Activated T-cell treated with anti-CD3 and anti-CD28 coated beads, Interleukin-2, amount 50 U/mL, for 72 hours (primary cell): ENCODE results near the gene UGT2A2. TPM values are rescaled to one million over a fixed set of nuclear protein-coding genes. Genes with fewer than 3 reads are reported as not detected.
"Not testable (repeated sequence)": the region's sequence is repeated elsewhere in the genome, so short reads cannot be mapped to it uniquely, and the experiment has no call there.

Experiments used
- ATAC-seq, 2 donors: fragments of 150-1000 bp; cut with Tn5 transposase; replicated peaks in 1 of 2; 2 replicates each; pipeline ENCODE4 v1.10.0; 2021; ENCODE audit warnings: moderate library complexity in 2 of 2, mild to moderate bottlenecking in 1 of 2
- DNase-seq, 2 donors: peaks; one replicate each; pipeline ENCODE4 v3.0.0; 2021 to 2022; ENCODE audit warnings: mixed read lengths in 1 of 2
- H3K27ac Mint-ChIP-seq: one replicate; pipeline ENCODE4 v1.8.0; 2022; ENCODE audit warnings: mild to moderate bottlenecking, moderate library complexity, mixed read lengths
- H3K27me3 Mint-ChIP-seq: one replicate; pipeline ENCODE4 v1.8.0; 2022; ENCODE audit warnings: low read depth, mixed read lengths
- H3K36me3 Mint-ChIP-seq, 2 donors: one replicate each; pipeline ENCODE4 v1.8.0; 2022; ENCODE audit warnings: mixed read lengths in 2 of 2, mild to moderate bottlenecking in 1 of 2; ENCODE audit not compliant: insufficient read depth in 2 of 2
- H3K4me1 Mint-ChIP-seq: one replicate; pipeline ENCODE4 v1.8.0; 2022; ENCODE audit warnings: low read depth, mixed read lengths
- H3K4me3 Mint-ChIP-seq, 2 donors: one replicate each; pipeline ENCODE4 v1.8.0; 2022; ENCODE audit warnings: mild to moderate bottlenecking in 2 of 2, mixed read lengths in 2 of 2, moderate library complexity in 2 of 2
- H3K9me3 Mint-ChIP-seq, 2 donors: one replicate each; pipeline ENCODE4 v1.8.0; 2022; ENCODE audit warnings: mixed read lengths in 2 of 2
- total RNA-seq, 2 donors: library from RNA; stranded (reverse); gene quantifications; one replicate each; pipeline ENCODE4 v1.2.3, GENCODE V29; 2022

The UGT2A2 gene
- total RNA-seq, result not detected

DNA sequence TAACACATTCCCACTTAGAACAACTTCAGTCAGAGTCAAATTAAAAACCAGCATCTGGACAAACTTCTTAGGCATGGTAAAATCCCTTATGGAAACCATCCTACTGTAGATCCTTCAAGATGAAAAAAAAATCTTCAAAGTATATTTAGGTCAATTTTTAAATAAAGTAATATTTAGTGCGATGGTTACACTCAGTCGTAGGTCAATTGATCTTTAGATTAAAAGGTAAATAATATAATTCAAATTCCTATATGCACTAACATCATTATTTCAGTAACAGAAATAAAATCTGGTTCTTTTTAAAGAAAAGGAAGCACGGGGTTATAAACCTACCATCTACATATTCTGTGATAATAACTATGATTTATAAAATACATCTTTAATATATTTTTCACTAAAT lies at the start of gene UGT2A2:
TSS of gene UGT2A2 (minus strand) at position 101 of the 400 bp plus-strand sequence. CDS start at position 99, 2 bp downstream.
- Mint-ChIP-seq H3K4me3 (no peak within 1 kb of the TSS), H3K9me3 (no peaks in the 10 kb centered on the region), H3K27ac (no peak within 1 kb of the TSS), H3K36me3 (peaks cover 0 to 2% of the 10 kb centered on the region in 2 donors), H3K27me3 (no peaks in the 10 kb centered on the region), H3K4me1 (no peaks in the 10 kb centered on the region)
- DNase-seq (no peak), ATAC-seq (no peak)

DNA sequence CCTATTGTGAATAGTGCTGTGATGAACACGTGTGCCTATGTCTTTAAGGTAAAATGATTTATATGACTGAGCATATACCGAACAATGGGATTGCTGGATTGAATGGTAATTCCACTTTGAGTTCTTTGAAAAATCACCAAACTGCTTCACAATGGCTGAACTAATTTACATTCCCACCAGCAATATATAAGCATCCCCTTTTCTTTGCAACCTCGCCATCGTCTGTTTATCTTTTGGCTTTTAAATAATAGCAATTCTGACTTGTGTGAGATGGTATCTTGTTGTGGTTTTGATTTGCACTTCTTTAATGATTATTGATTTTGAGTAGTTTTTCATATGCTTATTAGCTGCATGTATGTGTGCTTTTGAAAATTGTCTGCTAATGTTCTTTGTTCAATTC lies 45.4 kb upstream of the UGT2A2 start:
- Mint-ChIP-seq H3K4me1 (no peaks in the 10 kb centered on the region), H3K27ac (no peak overlapping the region), H3K27me3 (no peaks in the 10 kb centered on the region), H3K36me3 (no peaks in the 10 kb centered on the region), H3K9me3 (no peaks in the 10 kb centered on the region), H3K4me3 (no peak overlapping the region)
- ATAC-seq (no peak), DNase-seq (no peak)

DNA sequence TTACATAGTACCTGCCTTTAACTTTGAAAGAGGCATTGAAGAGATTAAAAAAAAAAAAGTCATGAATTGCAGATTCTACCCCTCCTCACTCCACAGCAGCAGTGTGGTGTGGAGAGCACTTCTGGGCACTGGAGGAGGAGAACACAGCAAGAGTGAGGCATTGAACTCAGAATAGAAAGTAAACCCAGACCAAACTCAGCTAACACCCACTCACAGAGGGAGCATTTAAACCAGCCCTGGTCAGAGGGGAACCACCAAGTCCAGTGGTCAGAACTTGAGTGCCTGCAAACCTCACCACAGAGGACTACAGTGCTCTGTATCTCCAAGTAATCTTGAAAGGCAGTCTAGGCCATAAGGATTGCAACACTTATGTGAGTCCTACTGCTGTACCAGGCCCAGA lies 29.2 kb upstream of the UGT2A2 start:
- peaks cover 0 to 3% of the 10 kb centered on the region in 2 donors for H3K9me3 Mint-ChIP-seq
- no peak for DNase-seq
- H3K27ac Mint-ChIP-seq, result no peak overlapping the region
- no peaks in the 10 kb centered on the region for H3K27me3 Mint-ChIP-seq
- no peak overlapping the region for H3K4me3 Mint-ChIP-seq
- H3K4me1 Mint-ChIP-seq, result no peaks in the 10 kb centered on the region
- peaks cover 0 to under 1% of the 10 kb centered on the region in 2 donors for H3K36me3 Mint-ChIP-seq
- no peak for ATAC-seq

DNA sequence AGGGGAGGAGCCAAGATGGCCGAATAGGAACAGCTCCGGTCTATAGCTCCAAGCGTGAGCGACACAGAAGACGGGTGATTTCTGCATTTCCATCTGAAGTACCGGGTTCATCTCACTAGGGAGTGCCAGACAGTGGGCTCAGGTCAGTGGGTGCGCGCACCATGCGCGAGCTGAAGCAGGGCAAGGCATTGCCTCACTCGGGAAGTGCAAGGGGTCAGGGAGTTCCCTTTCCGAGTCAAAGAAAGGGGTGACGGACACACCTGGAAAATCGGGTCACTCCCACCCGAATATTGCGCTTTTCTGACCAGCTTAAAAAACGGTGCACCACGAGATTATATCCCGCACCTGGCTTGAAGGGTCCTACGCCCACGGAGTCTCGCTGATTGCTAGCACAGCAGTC lies 24.6 kb upstream of the UGT2A2 start:
- not testable (repeated sequence) for H3K4me3 Mint-ChIP-seq, H3K4me1 Mint-ChIP-seq, H3K9me3 Mint-ChIP-seq, DNase-seq, H3K27ac Mint-ChIP-seq, H3K27me3 Mint-ChIP-seq, ATAC-seq
- H3K36me3 Mint-ChIP-seq, result peaks cover 3 to 10% of the 10 kb centered on the region in 2 donors

DNA sequence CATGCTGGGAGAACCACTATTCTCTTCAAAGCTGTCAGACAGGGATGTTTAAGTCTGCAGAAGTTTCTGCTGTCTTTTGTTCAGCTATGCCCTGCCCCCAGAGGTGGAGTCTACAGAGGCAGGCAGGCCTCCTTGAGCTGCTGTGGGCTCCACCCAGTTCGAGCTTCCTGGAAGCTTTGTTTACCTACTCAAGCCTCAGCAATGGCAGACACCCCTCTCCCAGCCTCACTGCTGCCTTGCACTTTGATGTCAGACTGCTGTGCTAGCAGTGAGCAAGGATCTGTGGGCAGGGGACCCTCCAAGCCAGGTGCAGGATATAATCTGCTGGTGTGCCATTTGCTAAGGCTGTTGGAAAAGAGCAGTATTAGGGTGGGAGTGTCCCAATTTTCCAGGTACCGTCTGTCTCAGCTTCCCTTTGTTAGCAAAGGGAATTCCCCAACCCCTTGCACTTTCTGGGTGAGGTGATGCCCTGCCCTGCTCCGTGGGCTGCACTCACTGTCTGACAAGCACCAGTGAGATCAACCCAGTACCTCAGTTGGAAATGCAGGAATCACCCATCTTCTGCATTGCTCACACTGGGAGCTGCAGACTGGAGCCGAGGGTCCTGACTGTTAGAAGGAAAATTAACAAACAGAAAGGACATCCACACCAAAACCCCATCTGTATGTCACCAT lies 21.8 kb upstream of the UGT2A2 start:
- not testable (repeated sequence) for H3K27me3 Mint-ChIP-seq, H3K27ac Mint-ChIP-seq, ATAC-seq, H3K4me1 Mint-ChIP-seq, H3K9me3 Mint-ChIP-seq, DNase-seq, H3K4me3 Mint-ChIP-seq
- H3K36me3 Mint-ChIP-seq, result peaks cover 3 to 10% of the 10 kb centered on the region in 2 donors

DNA sequence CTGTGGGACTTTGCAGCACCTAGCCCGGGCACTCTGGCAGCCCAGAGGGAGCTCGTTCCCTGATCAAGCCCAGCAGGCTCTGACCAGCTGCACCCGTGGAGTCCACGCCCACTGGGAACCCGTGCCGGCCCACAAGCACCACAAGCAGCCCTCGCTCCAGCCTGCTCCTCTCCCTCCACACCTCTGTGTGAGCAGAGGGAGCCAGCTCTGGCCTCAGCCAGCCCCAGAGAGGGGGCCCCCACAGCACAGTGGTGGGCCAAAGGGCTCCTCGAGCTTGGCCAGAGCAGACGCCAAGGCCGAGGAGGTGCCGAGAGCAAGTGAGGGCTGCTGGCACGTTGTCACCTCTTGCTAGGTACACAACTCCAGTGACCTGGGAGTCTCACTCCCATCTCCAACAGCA lies 18.7 kb upstream of the UGT2A2 start:
- no peak for DNase-seq
- Mint-ChIP-seq H3K9me3 (peaks cover 6 to 7% of the 10 kb centered on the region in 2 donors), H3K36me3 (peaks cover 3 to 7% of the 10 kb centered on the region in 2 donors), H3K27me3 (no peaks in the 10 kb centered on the region), H3K27ac (no peak overlapping the region), H3K4me1 (no peaks in the 10 kb centered on the region), H3K4me3 (no peak overlapping the region)
- no peak for ATAC-seq

DNA sequence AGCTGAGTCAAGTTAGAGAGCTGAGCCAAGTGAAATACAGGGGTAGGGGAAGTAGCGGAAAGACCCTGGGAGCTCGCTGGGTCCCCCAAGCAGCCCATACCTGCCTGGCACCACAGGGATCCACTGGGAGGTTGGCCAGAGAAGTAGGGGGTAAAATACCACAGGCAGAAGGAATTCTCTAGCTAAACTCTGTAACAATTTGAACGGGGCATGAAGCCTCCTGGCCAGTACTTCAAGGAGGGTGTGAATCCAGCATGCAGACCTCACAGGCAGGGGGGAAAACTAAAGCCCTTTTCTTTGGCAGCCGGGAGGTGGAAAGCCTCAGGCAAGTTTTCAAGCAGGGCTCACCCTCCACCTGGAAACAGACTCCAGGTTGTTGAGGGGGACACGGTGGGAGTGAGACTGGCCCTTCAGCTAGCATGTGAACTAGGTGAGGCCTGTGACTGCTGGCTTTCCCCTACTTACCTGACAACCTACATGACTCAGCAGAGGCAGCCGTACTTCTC lies 17.3 kb upstream of the UGT2A2 start:
- ATAC-seq (no peak), DNase-seq (no peak)
- Mint-ChIP-seq H3K4me1 (no peaks in the 10 kb centered on the region), H3K27ac (no peak overlapping the region), H3K27me3 (no peaks in the 10 kb centered on the region), H3K36me3 (peaks cover 0 to 4% of the 10 kb centered on the region in 2 donors), H3K9me3 (peaks cover 0 to 1% of the 10 kb centered on the region in 2 donors), H3K4me3 (no peak overlapping the region)

DNA sequence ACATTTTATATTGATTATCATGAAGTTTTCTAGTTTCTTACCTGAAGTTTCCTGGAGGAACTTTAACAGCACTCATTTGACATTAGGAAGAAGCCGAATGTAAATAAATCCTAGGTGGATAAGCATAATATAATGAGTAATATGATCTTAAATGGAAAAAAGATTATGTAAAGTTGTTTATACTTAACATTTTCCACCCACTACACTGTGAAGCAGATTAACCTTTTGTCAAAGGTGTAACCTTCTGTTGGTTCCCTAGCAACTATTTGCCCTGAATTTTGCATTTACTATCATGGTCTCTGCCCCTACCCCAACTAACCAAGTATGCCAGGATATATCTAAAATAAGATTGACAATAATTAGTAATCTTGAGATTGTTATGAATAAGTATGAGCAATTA lies 13.7 kb upstream of the UGT2A2 start, which contains the start of gene UGT2A1:
TSS of gene UGT2A1 (minus strand) at position 101 of the 400 bp plus-strand sequence. CDS start 5,603 bp downstream, outside the sequence.
- H3K9me3 Mint-ChIP-seq, result no peaks in the 10 kb centered on the region
- H3K4me3 Mint-ChIP-seq, result no peak within 1 kb of the TSS
- no peaks in the 10 kb centered on the region for H3K36me3 Mint-ChIP-seq
- no peak for DNase-seq
- no peaks in the 10 kb centered on the region for H3K4me1 Mint-ChIP-seq
- ATAC-seq, result no peak
- H3K27me3 Mint-ChIP-seq, result no peaks in the 10 kb centered on the region
- no peak within 1 kb of the TSS for H3K27ac Mint-ChIP-seq

DNA sequence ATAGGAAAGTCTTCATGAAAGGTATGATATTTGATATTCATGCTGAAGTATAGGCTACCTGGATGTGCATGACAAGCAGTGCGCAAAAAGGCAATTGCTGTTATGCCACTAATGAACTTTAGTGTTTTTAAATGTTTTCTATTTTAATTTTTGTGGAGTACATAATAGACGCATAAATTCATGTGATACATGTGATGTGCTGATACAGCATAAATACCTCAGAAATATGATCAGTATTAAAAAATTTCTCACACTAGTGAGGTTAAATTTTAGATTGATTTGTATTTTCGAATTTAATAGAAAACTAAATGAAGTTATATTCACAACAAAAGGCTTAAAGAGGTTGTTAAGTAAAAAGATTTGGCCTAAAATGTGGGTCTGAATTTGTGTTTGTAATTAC lies 11.4 kb upstream of the UGT2A2 start:
- H3K27ac Mint-ChIP-seq, result no peak overlapping the region
- no peaks in the 10 kb centered on the region for H3K4me1 Mint-ChIP-seq
- no peaks in the 10 kb centered on the region for H3K36me3 Mint-ChIP-seq
- no peak overlapping the region for H3K4me3 Mint-ChIP-seq
- H3K9me3 Mint-ChIP-seq, result no peaks in the 10 kb centered on the region
- no peak for DNase-seq
- no peak for ATAC-seq
- H3K27me3 Mint-ChIP-seq, result no peaks in the 10 kb centered on the region

DNA sequence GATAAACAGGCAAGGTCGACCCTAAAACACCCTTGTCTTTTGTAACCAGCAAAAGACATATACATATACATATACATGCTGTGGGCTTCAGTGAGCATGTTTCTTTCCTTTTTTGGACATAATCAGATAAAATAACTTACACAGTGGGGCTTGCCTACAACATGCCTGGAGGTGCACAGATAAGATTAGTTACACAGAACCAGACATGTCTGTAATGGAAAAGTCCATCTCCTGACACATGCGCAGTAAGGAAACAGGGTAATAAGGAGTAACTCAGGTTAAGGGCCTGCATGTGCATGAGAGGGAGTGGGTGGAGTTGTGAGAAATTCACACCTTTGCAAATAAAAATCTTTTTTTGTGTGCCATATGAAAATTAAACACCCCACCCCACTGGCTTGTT lies 10.2 kb upstream of the UGT2A2 start:
- Mint-ChIP-seq H3K27ac (no peak overlapping the region), H3K36me3 (no peaks in the 10 kb centered on the region), H3K4me1 (no peaks in the 10 kb centered on the region), H3K4me3 (no peak overlapping the region), H3K27me3 (no peaks in the 10 kb centered on the region), H3K9me3 (no peaks in the 10 kb centered on the region)
- ATAC-seq (no peak), DNase-seq (no peak)

DNA sequence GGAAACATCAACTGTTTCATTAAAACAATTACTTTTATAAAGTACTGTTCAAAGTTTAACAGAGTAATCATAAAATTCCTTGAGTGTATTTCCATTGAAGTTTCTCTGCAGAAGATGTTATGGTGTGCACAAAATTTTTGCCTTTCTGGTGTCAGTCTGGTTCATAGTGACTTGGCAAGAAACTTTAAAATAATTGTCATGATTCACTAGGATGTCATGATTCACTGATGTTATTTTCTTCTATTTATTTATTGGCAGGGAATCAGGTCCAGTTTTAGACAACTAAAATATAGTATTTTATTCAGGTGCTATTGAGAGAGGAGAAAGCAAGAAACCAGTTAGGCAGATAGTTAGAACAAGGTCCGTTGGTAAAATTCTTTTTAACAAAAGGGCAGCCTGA lies 9.8 kb upstream of the UGT2A2 start:
- Mint-ChIP-seq H3K27me3 (no peaks in the 10 kb centered on the region), H3K9me3 (no peaks in the 10 kb centered on the region), H3K36me3 (no peaks in the 10 kb centered on the region), H3K4me3 (no peak overlapping the region), H3K4me1 (no peaks in the 10 kb centered on the region), H3K27ac (no peak overlapping the region)
- no peak for DNase-seq
- no peak for ATAC-seq

DNA sequence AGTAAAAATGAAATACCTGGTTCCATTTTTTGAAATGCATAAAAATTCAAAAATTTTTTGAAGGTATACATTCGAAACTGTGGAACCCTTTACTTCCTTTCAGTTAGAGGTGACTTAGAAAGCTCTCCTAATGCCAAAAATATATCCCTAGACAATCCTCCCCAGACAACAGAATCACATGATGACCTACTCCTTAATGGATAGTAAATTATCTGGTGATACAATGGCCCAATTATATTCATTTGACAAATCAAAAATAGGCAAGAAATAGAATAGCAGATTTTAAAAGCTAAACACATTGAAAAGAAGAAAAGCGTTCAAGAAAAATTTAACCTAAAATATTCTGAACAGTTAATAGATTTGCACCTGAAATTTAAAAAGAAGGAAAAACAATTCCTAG lies 3.5 kb upstream of the UGT2A2 start:
- H3K9me3 Mint-ChIP-seq, result no peaks in the 10 kb centered on the region
- no peaks in the 10 kb centered on the region for H3K27me3 Mint-ChIP-seq
- no peak overlapping the region for H3K4me3 Mint-ChIP-seq
- H3K27ac Mint-ChIP-seq, result no peak overlapping the region
- H3K4me1 Mint-ChIP-seq, result no peaks in the 10 kb centered on the region
- no peak for DNase-seq
- H3K36me3 Mint-ChIP-seq, result no peaks in the 10 kb centered on the region
- ATAC-seq, result no peak

DNA sequence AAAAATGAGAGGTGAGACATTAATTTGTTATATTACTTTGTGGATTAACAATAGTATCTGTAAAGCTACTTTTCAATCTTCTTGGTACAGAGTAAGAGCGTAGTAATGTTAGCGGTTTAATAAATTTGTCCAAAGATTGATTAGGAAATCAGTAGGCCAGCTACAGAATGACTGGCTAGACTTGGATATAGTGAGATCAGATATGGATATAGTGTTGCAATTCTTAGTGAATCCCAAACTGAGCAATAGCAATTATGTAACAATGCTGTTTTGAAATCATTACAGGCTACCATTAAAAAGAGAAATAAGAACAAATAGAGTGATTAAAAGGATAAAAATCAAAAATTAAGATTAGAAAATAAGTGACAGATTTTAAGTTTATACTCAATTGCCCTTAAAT lies 847 bp upstream of the UGT2A2 start:
- no peaks in the 10 kb centered on the region for H3K27me3 Mint-ChIP-seq
- ATAC-seq, result no peak

More for the DNA sequence above, 847 bp upstream of the UGT2A2 start:
- no peaks in the 10 kb centered on the region for H3K4me1 Mint-ChIP-seq
- no peak overlapping the region for H3K4me3 Mint-ChIP-seq
- no peak overlapping the region for H3K27ac Mint-ChIP-seq
- no peaks in the 10 kb centered on the region for H3K9me3 Mint-ChIP-seq
- peaks cover 0 to 2% of the 10 kb centered on the region in 2 donors for H3K36me3 Mint-ChIP-seq
- no peak for DNase-seq
